ENCODE measurements around the gene LIPE. TPM values are rescaled to one million over a fixed set of nuclear protein-coding genes. Genes with fewer than 3 reads are reported as not detected.

LIPE gene
- total RNA-seq = 1.8 and 2.7 TPM in 2 replicates

DNA sequence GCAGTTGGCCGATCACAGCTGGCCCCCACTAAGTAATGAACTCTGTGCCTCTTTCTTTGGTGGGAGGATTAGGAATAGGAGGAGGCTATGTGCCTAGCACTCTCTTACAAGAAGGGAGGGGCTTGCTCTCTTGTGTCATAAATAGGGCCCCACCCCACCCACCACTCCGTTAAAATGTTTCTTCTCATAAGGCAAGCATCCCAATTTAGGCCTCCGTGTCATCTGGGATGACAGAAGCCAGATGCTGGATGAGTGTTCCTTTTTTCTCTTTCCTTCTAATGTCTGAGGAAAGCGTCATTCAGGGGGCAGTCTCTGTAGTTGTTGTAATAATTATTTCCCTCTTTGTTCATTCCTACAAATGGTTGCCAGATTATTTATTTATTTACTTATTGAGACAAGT is at the start of gene LIPE:
TSS of gene LIPE (minus strand) at position 76 of the 400 bp plus-strand sequence. CDS start 239 bp downstream, outside the sequence.
- Histone ChIP-seq H3K9me3 (ENCODE audit: low read depth, low read length) (no peaks in the 10 kb centered on the region), H4K20me1 (ENCODE audit: insufficient read depth, low read length) (peaks cover 5% of the 10 kb centered on the region), H3K4me3 (ENCODE audit: insufficient read depth, low read length) (no peak within 1 kb of the TSS), H3K27ac (ENCODE audit: low read depth, low read length) (no peak within 1 kb of the TSS), H3K36me3 (ENCODE audit: insufficient read depth, low read length) (no peaks in the 10 kb centered on the region), H3K4me2 (ENCODE audit: insufficient read depth, low read length) (no peak within 1 kb of the TSS), H3K27me3 (ENCODE audit: insufficient read depth, low read length) (no peaks in the 10 kb centered on the region), H2AFZ (ENCODE audit: low read length) (no peak within 1 kb of the TSS), H3K4me1 (ENCODE audit: insufficient read depth, low read length) (peaks cover 12% of the 10 kb centered on the region), H3K79me2 (ENCODE audit: insufficient read depth, low read length) (no peaks in the 10 kb centered on the region)
- no peak for TF ChIP-seq CTCF (IDR thresholded peaks at IDR 0.05; ENCODE audit: extremely low read depth, low read depth, low read length)
- no peak for DNase-seq (ENCODE audit: insufficient read length, low spot score, missing footprints)

DNA sequence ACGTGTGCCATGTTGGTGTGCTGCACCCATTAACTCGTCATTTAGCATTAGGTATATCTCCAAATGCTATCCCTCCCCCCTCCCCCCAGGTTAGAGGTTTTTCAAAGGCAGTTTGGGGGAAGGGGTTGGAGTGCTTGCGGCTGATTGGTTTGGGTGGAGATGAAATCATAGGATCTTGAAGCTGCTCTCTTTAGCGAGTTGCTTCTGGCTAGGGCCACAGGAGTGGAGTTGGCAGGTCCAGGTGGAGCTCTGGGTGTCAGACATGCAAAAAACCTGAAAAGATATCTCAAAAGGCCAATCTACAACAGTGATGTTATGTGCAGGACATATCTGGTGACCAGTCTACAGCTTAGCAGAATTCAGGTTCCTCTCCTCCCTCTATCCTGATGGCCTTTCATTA is 48.2 kb upstream of the LIPE start:
- H4K20me1 ChIP-seq (ENCODE audit: insufficient read depth, low read length) = peaks cover 26% of the 10 kb centered on the region
- no peak overlapping the region for H2AFZ ChIP-seq (ENCODE audit: low read length)
- no peaks in the 10 kb centered on the region for H3K9me3 ChIP-seq (ENCODE audit: low read depth, low read length)
- H3K4me3 ChIP-seq (ENCODE audit: insufficient read depth, low read length) = no peak overlapping the region
- no peaks in the 10 kb centered on the region for H3K36me3 ChIP-seq (ENCODE audit: insufficient read depth, low read length)
- no peak overlapping the region for H3K27ac ChIP-seq (ENCODE audit: low read depth, low read length)
- H3K79me2 ChIP-seq (ENCODE audit: insufficient read depth, low read length) = no peaks in the 10 kb centered on the region
- H3K27me3 ChIP-seq (ENCODE audit: insufficient read depth, low read length) = peaks cover 42% of the 10 kb centered on the region
- H3K4me1 ChIP-seq (ENCODE audit: insufficient read depth, low read length) = no peaks in the 10 kb centered on the region
- DNase-seq (ENCODE audit: insufficient read length, low spot score, missing footprints) = no peak
- no peak for TF ChIP-seq CTCF (IDR thresholded peaks at IDR 0.05; ENCODE audit: extremely low read depth, low read depth, low read length)
- H3K4me2 ChIP-seq (ENCODE audit: insufficient read depth, low read length) = no peak overlapping the region

GRCh38 chr19:42474743-42475142 is 47.6 kb upstream of the LIPE start:
- Histone ChIP-seq H3K9me3 (ENCODE audit: low read depth, low read length) (no peaks in the 10 kb centered on the region), H3K4me2 (ENCODE audit: insufficient read depth, low read length) (no peak overlapping the region)

DNA sequence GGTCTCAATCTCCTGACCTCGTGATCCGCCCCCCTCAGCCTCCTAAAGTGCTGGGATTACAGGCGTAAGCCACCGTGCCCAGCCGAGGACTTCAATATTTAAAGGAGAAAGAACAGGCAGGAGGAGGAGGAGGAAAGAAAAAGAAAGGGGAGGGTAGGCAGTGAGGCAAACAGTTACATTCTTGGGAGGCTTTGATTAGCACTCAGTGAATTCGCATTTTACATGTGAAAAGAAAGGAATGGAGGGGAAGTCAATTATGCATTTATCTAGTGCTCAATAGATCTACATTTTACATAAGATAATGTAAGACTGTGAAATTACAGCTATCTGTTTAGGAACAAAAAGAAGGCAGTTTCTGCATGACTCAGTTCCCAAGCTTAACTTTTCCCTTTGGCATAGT is 46.5 kb upstream of the LIPE start:
- Histone ChIP-seq H3K36me3 (ENCODE audit: insufficient read depth, low read length) (no peaks in the 10 kb centered on the region), H3K79me2 (ENCODE audit: insufficient read depth, low read length) (no peaks in the 10 kb centered on the region), H2AFZ (ENCODE audit: low read length) (no peak overlapping the region), H3K4me3 (ENCODE audit: insufficient read depth, low read length) (no peak overlapping the region), H3K4me2 (ENCODE audit: insufficient read depth, low read length) (no peak overlapping the region), H3K4me1 (ENCODE audit: insufficient read depth, low read length) (no peaks in the 10 kb centered on the region), H3K9me3 (ENCODE audit: low read depth, low read length) (no peaks in the 10 kb centered on the region), H3K27ac (ENCODE audit: low read depth, low read length) (no peak overlapping the region), H3K27me3 (ENCODE audit: insufficient read depth, low read length) (peaks cover 52% of the 10 kb centered on the region), H4K20me1 (ENCODE audit: insufficient read depth, low read length) (peaks cover 33% of the 10 kb centered on the region)
- TF ChIP-seq CTCF (IDR thresholded peaks at IDR 0.05; ENCODE audit: extremely low read depth, low read depth, low read length) = no peak
- DNase-seq (ENCODE audit: insufficient read length, low spot score, missing footprints) = no peak

More at GRCh38 chr19:42474743-42475142, 47.6 kb upstream of the LIPE start:
- no peak for TF ChIP-seq CTCF (IDR thresholded peaks at IDR 0.05; ENCODE audit: extremely low read depth, low read depth, low read length)
- no peaks in the 10 kb centered on the region for H3K4me1 ChIP-seq (ENCODE audit: insufficient read depth, low read length)
- H3K79me2 ChIP-seq (ENCODE audit: insufficient read depth, low read length) = no peaks in the 10 kb centered on the region
- no peak overlapping the region for H3K27ac ChIP-seq (ENCODE audit: low read depth, low read length)
- peaks cover 48% of the 10 kb centered on the region for H3K27me3 ChIP-seq (ENCODE audit: insufficient read depth, low read length)
- no peak overlapping the region for H3K4me3 ChIP-seq (ENCODE audit: insufficient read depth, low read length)
- H4K20me1 ChIP-seq (ENCODE audit: insufficient read depth, low read length) = peaks cover 30% of the 10 kb centered on the region
- no peaks in the 10 kb centered on the region for H3K36me3 ChIP-seq (ENCODE audit: insufficient read depth, low read length)
- no peak overlapping the region for H2AFZ ChIP-seq (ENCODE audit: low read length)
- DNase-seq (ENCODE audit: insufficient read length, low spot score, missing footprints) = no peak

Data from osteoblast (primary cell).